HCT116 (cell line): ENCODE measurements around the gene CNDP1. TPM values are rescaled to one million over a fixed set of nuclear protein-coding genes. Genes with fewer than 3 reads are reported as not detected.

Experiments used
- ATAC-seq: fragments of 200-7000 bp; cut with Tn5 transposase; 2 replicates; pipeline ENCODE4 v1.9.1; 2020; ENCODE audit warnings: mild to moderate bottlenecking, moderate library complexity
- BruUV-seq: library from RNA; stranded (reverse); fragments of 400-500 nt; replicated peaks from 2 replicates; lab custom pipeline; 2021; lab: Mats Ljungman, UMichigan
- CTCF ChIA-PET: fragments of 300-600 bp; sonication (Branson Sonifier 250); formaldehyde crosslinking; loops from one replicate; lab custom pipeline; 2021; ENCODE audit warnings: antibody characterized with exemption; lab: Charles Lee
- POLR2A ChIA-PET: fragments of 300-600, 350-600 bp; sonication (Branson Sonifier 250); formaldehyde crosslinking; loops from one replicate; lab custom pipeline; 2021; ENCODE audit warnings: antibody characterized with exemption; lab: Charles Lee
- RAD21 ChIA-PET, 2 experiments: fragments of 300-600 bp; sonication (Branson Sonifier 250); formaldehyde crosslinking; loops; one replicate each; lab custom pipeline; 2023; ENCODE audit warnings: low total read pairs in 2 of 2; ENCODE audit not compliant: uncharacterized antibody in 2 of 2, unreplicated experiment in 2 of 2, low non-redundant PET in 1 of 2; lab: Charles Lee
- DNase-seq: peaks from one replicate; pipeline ENCODE4 v3.0.0-alpha.2; 2010; ENCODE audit warnings: low read depth, low spot score
- H2AFZ ChIP-seq: fragments of 200-600 bp; shearing (Covaris generic), sonication (generic); 2 replicates; pipeline ENCODE4 v1.6.1; 2017; ENCODE audit warnings: low read depth, mixed run types, mixed read lengths, antibody characterized with exemption, low read length; ENCODE audit not compliant: poor library complexity, severe bottlenecking
- H3K27ac ChIP-seq: 2 replicates; pipeline ENCODE4 v1.5.1; 2012; ENCODE audit warnings: low read depth, low read length
- H3K27me3 ChIP-seq: fragments of 200-600 bp; sonication (generic); 2 replicates; pipeline ENCODE4 v1.6.1; 2016; ENCODE audit warnings: mixed run types, low read length, mixed read lengths; ENCODE audit not compliant: insufficient read depth
- H3K36me3 ChIP-seq, 2 experiments: fragments of 200-500 bp in 1 of 2; fragments of 200-600 bp in 1 of 2; sonication (Bioruptor generic) in 1 of 2; sonication (generic) in 1 of 2; 2 replicates each; pipeline versions ENCODE4 v1.5.1 to v1.6.1; 2014 to 2016; ENCODE audit warnings: low read length in 2 of 2, inconsistent platforms in 1 of 2, mixed read lengths in 1 of 2, mixed run types in 1 of 2; ENCODE audit not compliant: insufficient read depth in 2 of 2, control insufficient read depth in 1 of 2
- H3K4me1 ChIP-seq, 2 experiments: fragments of 200-600 bp in 1 of 2; sonication (generic) in 1 of 2; 2 replicates each; pipeline versions ENCODE4 v1.5.1 to v1.6.1; 2012 to 2017; ENCODE audit warnings: low read length in 2 of 2, inconsistent platforms in 1 of 2, mild to moderate bottlenecking in 1 of 2, mixed read lengths in 1 of 2, mixed run types in 1 of 2, moderate library complexity in 1 of 2; ENCODE audit not compliant: insufficient read depth in 2 of 2, control insufficient read depth in 1 of 2
- H3K4me2 ChIP-seq: fragments of 200-600 bp; sonication (generic); 2 replicates; pipeline ENCODE4 v1.6.1; 2017; ENCODE audit warnings: mixed run types, low read length, mixed read lengths
- H3K4me3 ChIP-seq, 2 experiments: fragments of 200-600 bp in 1 of 2; sonication (generic) in 1 of 2; replicated peaks in 1 of 2; 2 replicates each; pipeline ENCODE4 v1.5.1; 2011 to 2016; ENCODE audit warnings: low read length in 2 of 2, control low read depth in 1 of 2, low read depth in 1 of 2, mild to moderate bottlenecking in 1 of 2, mixed read lengths in 1 of 2, mixed run types in 1 of 2
- H3K79me2 ChIP-seq: fragments of 200-600 bp; sonication (generic); 2 replicates; pipeline ENCODE4 v1.6.1; 2017; ENCODE audit warnings: mild to moderate bottlenecking, mixed run types, low read length, moderate library complexity, mixed read lengths; ENCODE audit not compliant: insufficient read depth
- H3K9ac ChIP-seq: fragments of 200-600 bp; sonication (generic); 2 replicates; pipeline ENCODE4 v1.6.1; 2016; ENCODE audit warnings: low read length, mixed read lengths
- H3K9me2 ChIP-seq: fragments of 200-600 bp; sonication (generic), shearing (Covaris generic); 2 replicates; pipeline ENCODE4 v1.6.1; 2017; ENCODE audit warnings: mixed run types, mild to moderate bottlenecking, moderate library complexity; ENCODE audit not compliant: insufficient read depth
- H3K9me3 ChIP-seq, 2 experiments: fragments of 200-500 bp in 1 of 2; fragments of 200-600 bp in 1 of 2; sonication (Bioruptor generic) in 1 of 2; sonication (generic) in 1 of 2; 2 replicates each; pipeline ENCODE4 v1.6.1; 2014 to 2017; ENCODE audit warnings: low read length in 2 of 2, mixed read lengths in 2 of 2, inconsistent platforms in 1 of 2, low read depth in 1 of 2, mild to moderate bottlenecking in 1 of 2, mixed run types in 1 of 2, moderate library complexity in 1 of 2; ENCODE audit not compliant: control insufficient read depth in 1 of 2, insufficient read depth in 1 of 2
- H4K20me1 ChIP-seq: fragments of 200-600 bp; sonication (generic), shearing (Covaris generic); 2 replicates; pipeline ENCODE4 v1.6.1; 2017; ENCODE audit warnings: mixed run types, mild to moderate bottlenecking, moderate library complexity; ENCODE audit not compliant: insufficient read depth
- EZH2phosphoT487 ChIP-seq: fragments of 200-600 bp; IDR thresholded peaks from 2 replicates; pipeline ENCODE4 v1.6.1; 2018; ENCODE audit warnings: antibody characterized with exemption, borderline replicate concordance
- MAX ChIP-seq: IDR thresholded peaks from 2 replicates; pipeline ENCODE4 v1.6.1; 2012
- RAD21 ChIP-seq: IDR thresholded peaks from 2 replicates; pipeline ENCODE4 v1.6.1; 2012; ENCODE audit warnings: low read depth, mild to moderate bottlenecking
- YY1 ChIP-seq: IDR thresholded peaks from 2 replicates; pipeline ENCODE4 v1.6.1; 2011; ENCODE audit warnings: low read length, low read depth, moderate library complexity, mild to moderate bottlenecking; ENCODE audit not compliant: insufficient replicate concordance; ENCODE audit errors: extremely low read depth
- ZNF274 ChIP-seq: fragments of 200-500 bp; sonication (Bioruptor generic); IDR thresholded peaks from 2 replicates; pipeline ENCODE4 v1.6.1; 2014; ENCODE audit warnings: mild to moderate bottlenecking, low read depth, low read length, inconsistent platforms
- intact Hi-C: fragments of 100-400 bp; cut with micrococcal nuclease; formaldehyde crosslinking; loops from 2 replicates; pipeline ENCODE4 v1.10.0; 2022
- total RNA-seq: library from RNA; stranded (reverse); gene quantifications from one replicate; pipeline ENCODE4 v1.2.1, GENCODE V29; 2021; ENCODE audit not compliant: unreplicated experiment

Gene CNDP1
- total RNA-seq, 1 experiment from 2014 or later = not detected

GRCh38 chr18:74497778-74498177 is 36.5 kb upstream of the CNDP1 start:
- peaks cover 6 to 12% of the 10 kb centered on the region in 2 experiments for H3K4me1 ChIP-seq

GRCh38 chr18:74498712-74499627 is 35.3 kb upstream of the CNDP1 start:
- DNase-seq (no peak), ATAC-seq (no peak)
- H4K20me1 ChIP-seq = no peaks in the 10 kb centered on the region

More at GRCh38 chr18:74497778-74498177, 36.5 kb upstream of the CNDP1 start:
- Histone ChIP-seq H3K9me2 (no peaks in the 10 kb centered on the region), H3K9me3 (no peaks in the 10 kb centered on the region), H3K4me3 (peak overlapping the region in 1 of 2 experiments; percentile 76; a peak in 2 of 4 replicates), H3K4me2 (peak overlapping the region; percentile 86; the same call in 1 of the 2 replicates), H3K36me3 (peaks cover 6 to 20% of the 10 kb centered on the region in 2 experiments; a peak in 3 of 4 replicates), H3K27me3 (no peaks in the 10 kb centered on the region), H2AFZ (no peak overlapping the region), H3K79me2 (peaks cover 40% of the 10 kb centered on the region), H3K9ac (no peak overlapping the region; the same call in 1 of the 2 replicates), H3K27ac (0 out of 2 replicates have a peak overlapping the region, but pooled peaks have one; percentile 64), H4K20me1 (no peaks in the 10 kb centered on the region)
- no peak for DNase-seq
- intact Hi-C loops = loop anchor here (10.0 kb wide), 1 partner anchor 97 kb away; the partner anchor contains the start of gene ZNF407
- BruUV-seq = no TSS peak
- ATAC-seq = no peak
- CTCF ChIA-PET = interaction anchor here (1.2 kb wide), 1 partner anchor 54 kb away, joined by 4 read pairs; no protein-coding TSS in a partner anchor
- TF ChIP-seq EZH2phosphoT487 = no peak
- TF ChIP-seq ZNF274 = no peak
- POLR2A ChIA-PET = no interaction called here
- RAD21 ChIA-PET = no interaction called here

More at GRCh38 chr18:74498712-74499627, 35.3 kb upstream of the CNDP1 start:
- H3K4me2 ChIP-seq = no peak overlapping the region
- H3K27me3 ChIP-seq = no peaks in the 10 kb centered on the region
- peaks cover 6 to 27% of the 10 kb centered on the region in 2 experiments; a peak in 3 of 4 replicates for H3K36me3 ChIP-seq
- no peak overlapping the region for H2AFZ ChIP-seq
- no peak overlapping the region for H3K27ac ChIP-seq
- TF ChIP-seq YY1 (no peak), EZH2phosphoT487 (no peak), RAD21 (no peak), MAX (no peak)
- TF ChIP-seq, all 23 proteins: peak for 0
- H3K9me2 ChIP-seq = no peaks in the 10 kb centered on the region
- H3K9ac ChIP-seq = no peak overlapping the region
- peaks cover 6 to 12% of the 10 kb centered on the region in 2 experiments for H3K4me1 ChIP-seq
- ChIA-PET CTCF (interaction anchor here (1.2 kb wide), 1 partner anchor 53 kb away, joined by 4 read pairs; no protein-coding TSS in a partner anchor), POLR2A (no interaction called here), RAD21 (no interaction called here)
- H3K4me3 ChIP-seq = no peak overlapping the region
- no peaks in the 10 kb centered on the region for H3K9me3 ChIP-seq
- peaks cover 40% of the 10 kb centered on the region for H3K79me2 ChIP-seq
- no TSS peak for BruUV-seq
- intact Hi-C loops = loop anchor here (10.0 kb wide), 1 partner anchor 96 kb away; the partner anchor contains the start of gene ZNF407
